ENCODE results near the gene SUN2. TPM values are rescaled to one million over a fixed set of nuclear protein-coding genes. Genes with fewer than 3 reads are reported as not detected.
A peak's percentile ranks its signal among the peaks of the same experiment; 100 is the strongest.

Gene SUN2
- total and polyA plus RNA-seq, 2 donors = 61.5 to 64.9 TPM

DNA sequence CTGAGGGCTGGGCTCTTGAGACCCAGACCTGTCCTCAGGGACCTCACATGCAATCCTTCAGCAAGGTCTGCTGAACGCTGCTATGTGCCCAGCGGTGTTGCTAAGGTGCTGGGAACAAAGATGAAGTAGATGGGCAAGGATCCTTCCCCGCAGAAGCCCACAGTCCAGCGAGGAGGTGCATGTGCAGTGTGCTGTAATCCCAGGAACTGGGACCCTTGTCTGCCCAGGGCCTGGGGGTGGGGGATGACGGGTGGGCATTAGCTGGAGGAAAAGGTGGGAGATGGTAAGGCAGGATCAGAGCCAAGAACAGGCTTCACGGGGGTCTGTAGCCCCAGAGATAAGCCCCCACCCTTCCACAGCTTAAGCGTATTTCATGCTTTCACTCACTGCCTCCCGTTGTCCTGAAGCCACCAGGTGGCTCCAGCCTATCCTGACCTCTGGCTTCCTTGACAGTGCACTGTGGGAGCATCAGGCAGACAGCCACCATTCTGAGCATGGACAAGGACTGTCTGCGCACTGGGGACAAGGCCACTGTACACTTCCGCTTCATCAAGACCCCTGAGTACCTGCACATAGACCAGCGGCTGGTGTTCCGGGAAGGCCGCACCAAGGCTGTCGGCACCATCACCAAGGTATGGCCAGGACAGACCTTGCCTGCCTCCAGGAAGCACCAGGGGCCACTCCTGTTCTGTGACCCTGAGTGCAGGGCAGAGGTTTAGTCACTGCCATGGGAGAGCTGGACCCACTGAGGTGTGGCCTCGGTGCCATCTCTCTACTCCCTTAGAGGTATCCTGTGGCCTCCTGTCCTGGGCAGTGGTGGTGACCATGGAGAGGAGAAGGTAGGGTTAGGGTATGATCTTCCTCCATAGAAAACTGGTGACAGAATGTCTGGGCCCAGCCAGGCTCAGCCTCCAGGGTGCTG lies 28.0 kb downstream of the SUN2 start:
- H3K36me3 ChIP-seq (ENCODE audit: control insufficient read depth in 2 of 2, insufficient read depth in 2 of 2, low read length in 1 of 2) = peaks cover 89 to 97% of the 10 kb centered on the region in 2 donors
- no peak for DNase-seq (ENCODE audit: low read depth in 6 of 9, low spot score in 9 of 9)
- WGBS = 98% methylated on average over 15 of the region's 15 CpGs
- H3K4me3 ChIP-seq (ENCODE audit: low read length in 2 of 2) = no peak overlapping the region
- H3K9me3 ChIP-seq (ENCODE audit: control insufficient read depth in 2 of 2, insufficient read depth in 1 of 2, low read length in 1 of 2) = no peaks in the 10 kb centered on the region
- no peaks in the 10 kb centered on the region for H3K27me3 ChIP-seq (ENCODE audit: control insufficient read depth in 2 of 2, insufficient read depth in 1 of 2, low read length in 1 of 2)
- H3K4me1 ChIP-seq (ENCODE audit: control insufficient read depth in 2 of 2, insufficient read depth in 2 of 2, low read length in 2 of 2) = no peaks in the 10 kb centered on the region
- H3K27ac ChIP-seq (ENCODE audit: low read depth in 1 of 2, low read length in 1 of 2) = no peak overlapping the region

DNA sequence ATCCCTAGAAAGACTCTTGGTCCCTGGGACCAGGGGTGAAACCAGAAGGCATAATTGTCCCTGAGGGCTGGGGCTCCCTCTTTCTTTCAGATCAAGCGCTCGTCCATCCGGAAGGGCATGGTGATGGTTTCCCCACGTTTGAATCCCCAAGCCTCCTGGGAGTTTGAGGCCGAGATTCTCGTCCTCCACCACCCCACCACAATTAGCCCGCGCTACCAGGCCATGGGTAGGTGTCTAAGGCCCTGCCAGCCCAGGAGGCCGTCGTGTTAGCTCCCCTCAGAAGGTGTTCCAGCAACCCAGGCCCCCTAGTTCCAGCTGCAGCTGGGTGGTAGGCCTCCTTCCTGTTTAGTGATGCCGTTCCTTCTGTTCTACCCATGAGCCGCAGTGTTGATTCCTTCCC lies 28.7 kb downstream of the SUN2 start:
- no peaks in the 10 kb centered on the region for H3K4me1 ChIP-seq (ENCODE audit: control insufficient read depth in 2 of 2, insufficient read depth in 2 of 2, low read length in 2 of 2)
- no peak for DNase-seq (ENCODE audit: low read depth in 6 of 9, low spot score in 9 of 9)
- WGBS = 97% methylated on average over 12 of the region's 12 CpGs
- no peaks in the 10 kb centered on the region for H3K9me3 ChIP-seq (ENCODE audit: control insufficient read depth in 2 of 2, insufficient read depth in 1 of 2, low read length in 1 of 2)
- H3K4me3 ChIP-seq (ENCODE audit: low read length in 2 of 2) = no peak overlapping the region
- H3K36me3 ChIP-seq (ENCODE audit: control insufficient read depth in 2 of 2, insufficient read depth in 2 of 2, low read length in 1 of 2) = peaks cover 86 to 99% of the 10 kb centered on the region in 2 donors
- H3K27me3 ChIP-seq (ENCODE audit: control insufficient read depth in 2 of 2, insufficient read depth in 1 of 2, low read length in 1 of 2) = no peaks in the 10 kb centered on the region
- no peak overlapping the region for H3K27ac ChIP-seq (ENCODE audit: low read depth in 1 of 2, low read length in 1 of 2)

DNA sequence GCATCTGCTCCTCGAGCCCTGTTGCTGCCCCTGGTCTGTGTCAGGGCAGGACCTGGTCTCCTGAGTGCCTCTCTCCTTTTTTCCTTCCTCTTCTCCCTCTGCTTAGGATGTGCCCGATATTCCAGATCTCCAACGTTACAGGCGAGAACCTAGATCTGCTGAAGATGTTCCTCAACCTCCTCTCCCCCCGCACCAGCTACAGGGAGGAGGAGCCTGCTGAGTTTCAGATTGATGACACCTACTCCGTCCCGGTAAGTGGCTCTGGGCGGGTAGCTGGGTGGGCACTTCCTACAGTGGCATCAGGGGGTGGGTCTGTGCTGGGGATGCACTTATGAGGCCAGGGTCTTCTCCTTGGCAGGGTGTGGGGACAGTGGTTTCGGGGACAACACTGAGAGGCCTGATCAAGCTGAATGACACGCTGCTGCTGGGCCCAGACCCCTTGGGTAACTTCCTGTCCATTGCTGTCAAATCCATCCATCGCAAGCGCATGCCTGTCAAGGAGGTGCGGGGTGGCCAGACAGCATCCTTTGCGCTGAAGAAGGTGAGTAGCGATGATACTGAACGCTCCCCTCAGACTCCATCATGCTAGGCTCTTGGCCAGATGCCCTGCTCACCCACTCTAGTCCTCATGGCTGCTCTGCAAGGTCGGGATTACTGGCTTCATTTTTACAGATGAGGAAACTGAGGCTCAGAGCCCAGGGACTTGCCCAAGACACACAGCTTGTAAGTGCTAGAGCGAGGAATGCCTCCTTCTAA lies 29.7 kb downstream of the SUN2 start:
- no peak for DNase-seq (ENCODE audit: low read depth in 6 of 9, low spot score in 9 of 9)
- H3K4me1 ChIP-seq (ENCODE audit: control insufficient read depth in 2 of 2, insufficient read depth in 2 of 2, low read length in 2 of 2) = no peaks in the 10 kb centered on the region
- 97% methylated on average over 18 of the region's 18 CpGs for WGBS
- H3K27ac ChIP-seq (ENCODE audit: low read depth in 1 of 2, low read length in 1 of 2) = no peak overlapping the region
- H3K4me3 ChIP-seq (ENCODE audit: low read length in 2 of 2) = no peak overlapping the region
- H3K36me3 ChIP-seq (ENCODE audit: control insufficient read depth in 2 of 2, insufficient read depth in 2 of 2, low read length in 1 of 2) = peaks cover 83 to 98% of the 10 kb centered on the region in 2 donors
- no peaks in the 10 kb centered on the region for H3K27me3 ChIP-seq (ENCODE audit: control insufficient read depth in 2 of 2, insufficient read depth in 1 of 2, low read length in 1 of 2)
- no peaks in the 10 kb centered on the region for H3K9me3 ChIP-seq (ENCODE audit: control insufficient read depth in 2 of 2, insufficient read depth in 1 of 2, low read length in 1 of 2)

DNA sequence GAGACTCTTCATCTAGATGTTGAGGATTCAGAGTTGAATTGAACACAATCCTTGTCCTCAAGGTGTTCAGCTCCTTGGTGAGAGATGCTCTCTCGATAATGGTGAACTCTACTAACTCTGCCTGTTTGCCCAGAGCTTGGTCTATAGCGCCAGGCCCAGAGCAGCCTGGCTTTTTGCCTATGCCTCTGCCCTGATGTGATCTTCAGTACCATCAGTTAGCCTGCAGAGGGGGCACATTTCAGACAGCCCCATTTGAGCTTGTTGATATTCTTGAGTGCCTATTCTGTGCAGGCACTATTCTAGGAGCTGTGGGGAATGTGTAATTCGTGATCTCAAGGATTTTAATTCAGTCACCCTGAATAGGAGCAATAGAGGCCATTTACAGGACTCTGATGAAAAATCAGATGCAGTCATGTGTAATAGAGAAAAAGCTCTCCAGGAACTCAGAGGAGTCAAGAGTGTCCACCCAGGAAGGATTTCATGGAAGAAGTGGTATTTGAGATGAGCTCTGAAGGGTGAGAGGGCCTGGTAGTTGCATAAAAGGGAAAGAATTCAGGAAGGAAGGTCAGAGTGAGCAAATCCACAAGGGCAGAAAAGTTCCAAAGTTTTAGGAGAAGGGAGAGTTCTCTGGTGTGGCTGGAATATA lies 30.7 kb downstream of the SUN2 start:
- H3K27me3 ChIP-seq (ENCODE audit: control insufficient read depth in 2 of 2, insufficient read depth in 1 of 2, low read length in 1 of 2) = no peaks in the 10 kb centered on the region
- no peak overlapping the region for H3K4me3 ChIP-seq (ENCODE audit: low read length in 2 of 2)
- H3K4me1 ChIP-seq (ENCODE audit: control insufficient read depth in 2 of 2, insufficient read depth in 2 of 2, low read length in 2 of 2) = no peaks in the 10 kb centered on the region
- DNase-seq (ENCODE audit: low read depth in 6 of 9, low spot score in 9 of 9) = peak in 2 of 9 donors; percentile 41 to 51
- H3K9me3 ChIP-seq (ENCODE audit: control insufficient read depth in 2 of 2, insufficient read depth in 1 of 2, low read length in 1 of 2) = no peaks in the 10 kb centered on the region
- no peak overlapping the region for H3K27ac ChIP-seq (ENCODE audit: low read depth in 1 of 2, low read length in 1 of 2)
- H3K36me3 ChIP-seq (ENCODE audit: control insufficient read depth in 2 of 2, insufficient read depth in 2 of 2, low read length in 1 of 2) = peaks cover 73 to 87% of the 10 kb centered on the region in 2 donors
- WGBS = 94% methylated on average over 3 of the region's 3 CpGs

DNA sequence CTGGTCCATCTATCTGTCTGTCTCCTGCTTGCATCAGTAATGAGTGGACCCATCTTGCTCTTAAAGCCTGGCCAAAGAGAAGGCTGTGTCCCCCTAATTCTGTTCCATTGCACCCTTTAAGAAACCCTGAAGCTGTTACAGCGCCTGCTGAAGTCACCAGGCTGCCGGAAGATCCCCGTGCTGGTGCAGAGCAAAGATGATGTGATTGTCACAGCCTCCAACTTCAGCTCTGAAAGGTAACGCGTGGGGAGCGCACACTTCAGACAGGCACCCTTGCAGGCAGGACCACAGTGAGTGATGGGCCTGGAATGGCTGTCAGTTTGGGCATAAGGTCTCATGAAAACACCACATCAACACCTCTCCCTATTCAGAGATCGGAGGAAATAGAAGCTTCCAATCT lies 31.6 kb downstream of the SUN2 start:
- DNase-seq (ENCODE audit: low read depth in 6 of 9, low spot score in 9 of 9) = no peak
- Histone ChIP-seq H3K27me3 (ENCODE audit: control insufficient read depth in 2 of 2, insufficient read depth in 1 of 2, low read length in 1 of 2) (no peaks in the 10 kb centered on the region), H3K4me3 (ENCODE audit: low read length in 2 of 2) (no peak overlapping the region), H3K9me3 (ENCODE audit: control insufficient read depth in 2 of 2, insufficient read depth in 1 of 2, low read length in 1 of 2) (no peaks in the 10 kb centered on the region), H3K36me3 (ENCODE audit: control insufficient read depth in 2 of 2, insufficient read depth in 2 of 2, low read length in 1 of 2) (peaks cover 64 to 79% of the 10 kb centered on the region in 2 donors), H3K4me1 (ENCODE audit: control insufficient read depth in 2 of 2, insufficient read depth in 2 of 2, low read length in 2 of 2) (no peaks in the 10 kb centered on the region), H3K27ac (ENCODE audit: low read depth in 1 of 2, low read length in 1 of 2) (no peak overlapping the region)
- WGBS = 98% methylated on average over 7 of the region's 7 CpGs

DNA sequence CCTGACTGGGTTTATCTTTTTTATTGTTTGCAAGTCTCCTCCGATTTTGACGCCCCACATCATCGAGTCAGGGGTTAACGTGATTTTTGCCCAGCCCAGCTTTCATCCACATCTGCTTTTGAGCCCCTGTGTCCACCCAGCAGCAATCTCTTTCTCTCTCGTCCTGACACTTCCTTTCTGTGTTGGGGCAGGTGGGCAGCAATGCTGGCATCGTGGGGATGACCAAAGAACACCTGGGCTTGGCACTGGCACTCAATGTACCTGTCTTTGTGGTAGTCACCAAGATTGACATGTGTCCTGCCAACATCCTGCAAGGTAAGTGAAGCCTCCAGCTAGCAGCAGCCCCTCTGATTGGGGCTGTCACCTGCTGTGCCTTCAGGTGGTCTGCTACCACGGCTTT lies 34.2 kb downstream of the SUN2 start:
- no peaks in the 10 kb centered on the region for H3K4me1 ChIP-seq (ENCODE audit: control insufficient read depth in 2 of 2, insufficient read depth in 2 of 2, low read length in 2 of 2)
- H3K4me3 ChIP-seq (ENCODE audit: low read length in 2 of 2) = no peak overlapping the region
- no peaks in the 10 kb centered on the region for H3K9me3 ChIP-seq (ENCODE audit: control insufficient read depth in 2 of 2, insufficient read depth in 1 of 2, low read length in 1 of 2)
- H3K27ac ChIP-seq (ENCODE audit: low read depth in 1 of 2, low read length in 1 of 2) = no peak overlapping the region
- 97% methylated on average over 7 of the region's 7 CpGs for WGBS
- H3K27me3 ChIP-seq (ENCODE audit: control insufficient read depth in 2 of 2, insufficient read depth in 1 of 2, low read length in 1 of 2) = no peaks in the 10 kb centered on the region
- H3K36me3 ChIP-seq (ENCODE audit: control insufficient read depth in 2 of 2, insufficient read depth in 2 of 2, low read length in 1 of 2) = peaks cover 56 to 72% of the 10 kb centered on the region in 2 donors
- no peak for DNase-seq (ENCODE audit: low read depth in 6 of 9, low spot score in 9 of 9)

DNA sequence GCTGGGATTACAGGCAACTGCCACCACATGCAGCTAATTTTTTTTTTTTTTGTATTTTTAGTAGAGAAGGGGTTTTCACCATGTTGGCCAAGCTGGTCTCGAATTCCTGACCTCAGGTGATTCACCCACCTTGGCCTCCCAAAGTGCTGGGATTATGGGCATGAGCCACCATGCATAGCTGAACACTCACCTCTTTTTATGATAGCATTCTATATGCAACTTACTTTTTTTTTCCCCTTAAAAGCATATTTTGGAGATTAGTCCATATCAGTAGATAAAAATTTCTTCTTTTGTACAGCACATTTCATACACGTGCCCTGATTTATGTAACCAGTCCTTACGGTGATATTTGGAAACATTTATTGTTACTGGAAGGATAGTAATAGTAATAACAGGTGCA lies 35.4 kb downstream of the SUN2 start:
- H3K27me3 ChIP-seq (ENCODE audit: control insufficient read depth in 2 of 2, insufficient read depth in 1 of 2, low read length in 1 of 2) = no peaks in the 10 kb centered on the region
- no peaks in the 10 kb centered on the region for H3K9me3 ChIP-seq (ENCODE audit: control insufficient read depth in 2 of 2, insufficient read depth in 1 of 2, low read length in 1 of 2)
- no peaks in the 10 kb centered on the region for H3K4me1 ChIP-seq (ENCODE audit: control insufficient read depth in 2 of 2, insufficient read depth in 2 of 2, low read length in 2 of 2)
- WGBS = 98% methylated on average over 3 of the region's 3 CpGs
- DNase-seq (ENCODE audit: low read depth in 6 of 9, low spot score in 9 of 9) = no peak
- H3K4me3 ChIP-seq (ENCODE audit: low read length in 2 of 2) = no peak overlapping the region
- H3K36me3 ChIP-seq (ENCODE audit: control insufficient read depth in 2 of 2, insufficient read depth in 2 of 2, low read length in 1 of 2) = peaks cover 56 to 72% of the 10 kb centered on the region in 2 donors
- no peak overlapping the region for H3K27ac ChIP-seq (ENCODE audit: low read depth in 1 of 2, low read length in 1 of 2)

DNA sequence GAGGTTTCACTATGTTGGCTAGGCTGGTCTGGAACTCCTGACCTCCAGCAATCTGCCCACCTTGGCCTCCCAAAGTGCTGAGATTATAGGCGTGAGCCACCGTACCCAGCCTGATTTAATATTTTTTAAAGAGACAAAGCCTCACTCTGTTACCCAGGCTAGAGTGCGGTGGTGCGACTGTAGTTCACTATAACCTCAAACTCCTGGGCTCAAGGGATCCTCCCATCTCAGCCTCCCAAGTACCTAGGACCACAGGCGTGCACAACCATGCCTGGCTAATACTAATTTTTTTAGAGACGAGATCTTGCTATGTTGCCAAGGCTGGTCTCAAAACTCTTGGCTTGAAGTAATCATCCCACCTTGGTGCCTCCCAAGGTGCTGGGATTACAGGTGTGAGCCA lies 36.6 kb downstream of the SUN2 start:
- Histone ChIP-seq H3K36me3 (ENCODE audit: control insufficient read depth in 2 of 2, insufficient read depth in 2 of 2, low read length in 1 of 2) (peaks cover 55 to 67% of the 10 kb centered on the region in 2 donors), H3K27ac (ENCODE audit: low read depth in 1 of 2, low read length in 1 of 2) (no peak overlapping the region), H3K4me3 (ENCODE audit: low read length in 2 of 2) (no peak overlapping the region), H3K9me3 (ENCODE audit: control insufficient read depth in 2 of 2, insufficient read depth in 1 of 2, low read length in 1 of 2) (no peaks in the 10 kb centered on the region), H3K4me1 (ENCODE audit: control insufficient read depth in 2 of 2, insufficient read depth in 2 of 2, low read length in 2 of 2) (no peaks in the 10 kb centered on the region), H3K27me3 (ENCODE audit: control insufficient read depth in 2 of 2, insufficient read depth in 1 of 2, low read length in 1 of 2) (no peaks in the 10 kb centered on the region)
- no peak for DNase-seq (ENCODE audit: low read depth in 6 of 9, low spot score in 9 of 9)
- WGBS = 98% methylated on average over 6 of the region's 6 CpGs

DNA sequence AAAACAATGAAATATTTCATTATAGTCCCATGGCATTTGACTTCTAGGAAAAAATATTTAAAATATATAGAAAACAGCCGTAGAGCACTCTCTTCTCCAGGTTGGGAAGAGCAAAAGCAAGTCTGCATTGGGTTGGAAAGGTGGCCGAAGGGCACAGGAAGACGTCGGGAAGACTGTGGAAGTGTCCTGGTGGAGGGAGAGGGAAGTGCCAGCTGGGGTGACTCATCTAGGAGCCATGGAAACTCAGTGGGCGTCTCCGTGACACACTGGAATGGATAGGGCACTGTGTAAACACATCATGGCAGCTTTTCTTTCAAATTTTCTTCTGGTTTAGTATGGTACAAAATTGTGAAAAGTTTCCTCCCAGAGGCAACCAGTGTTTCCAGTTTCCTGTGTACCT lies 37.4 kb downstream of the SUN2 start:
- Histone ChIP-seq H3K4me3 (ENCODE audit: low read length in 2 of 2) (no peak overlapping the region), H3K4me1 (ENCODE audit: control insufficient read depth in 2 of 2, insufficient read depth in 2 of 2, low read length in 2 of 2) (no peaks in the 10 kb centered on the region), H3K36me3 (ENCODE audit: control insufficient read depth in 2 of 2, insufficient read depth in 2 of 2, low read length in 1 of 2) (peaks cover 48 to 59% of the 10 kb centered on the region in 2 donors), H3K9me3 (ENCODE audit: control insufficient read depth in 2 of 2, insufficient read depth in 1 of 2, low read length in 1 of 2) (no peaks in the 10 kb centered on the region), H3K27me3 (ENCODE audit: control insufficient read depth in 2 of 2, insufficient read depth in 1 of 2, low read length in 1 of 2) (no peaks in the 10 kb centered on the region), H3K27ac (ENCODE audit: low read depth in 1 of 2, low read length in 1 of 2) (no peak overlapping the region)
- WGBS = 92% methylated on average over 6 of the region's 6 CpGs
- DNase-seq (ENCODE audit: low read depth in 6 of 9, low spot score in 9 of 9) = no peak

Data from thymus (tissue), 11 donors.